Measurements from ENCODE around the gene CDCA4.

Gene CDCA4

DNA sequence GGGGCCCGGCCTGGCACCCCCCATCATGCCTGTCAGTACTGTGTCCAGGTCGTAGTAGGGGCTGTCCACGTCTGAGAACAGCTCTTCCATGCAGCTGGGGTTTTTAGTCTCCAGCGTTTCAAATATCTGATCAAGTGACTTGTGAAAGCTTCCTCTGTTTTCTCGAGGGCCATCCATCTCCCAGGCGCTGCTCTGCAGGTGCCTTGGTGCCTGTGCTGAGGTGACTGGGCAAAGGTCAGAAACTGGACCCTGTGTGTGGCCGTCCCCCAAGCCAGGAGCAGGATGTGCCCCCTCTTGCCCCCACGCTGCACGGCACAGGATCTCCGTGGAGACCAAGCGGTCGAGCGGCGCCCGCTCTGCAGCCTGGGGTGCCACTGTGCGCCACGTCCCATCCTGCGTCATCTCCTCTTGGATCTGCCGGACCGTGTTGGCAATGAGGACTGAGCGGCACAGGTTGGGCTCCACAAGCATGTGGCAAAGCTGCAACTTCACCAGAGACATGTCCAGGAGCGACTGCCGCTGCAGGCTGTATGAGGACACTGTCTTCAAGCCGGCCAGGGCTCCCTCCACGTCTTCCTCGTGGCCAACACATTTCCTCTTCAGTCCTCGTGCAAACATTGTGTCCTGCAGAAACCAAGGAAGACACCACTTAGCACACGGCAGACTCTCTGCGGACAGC, 9.4 kb downstream of the CDCA4 start:
- no peak for DNase-seq

DNA sequence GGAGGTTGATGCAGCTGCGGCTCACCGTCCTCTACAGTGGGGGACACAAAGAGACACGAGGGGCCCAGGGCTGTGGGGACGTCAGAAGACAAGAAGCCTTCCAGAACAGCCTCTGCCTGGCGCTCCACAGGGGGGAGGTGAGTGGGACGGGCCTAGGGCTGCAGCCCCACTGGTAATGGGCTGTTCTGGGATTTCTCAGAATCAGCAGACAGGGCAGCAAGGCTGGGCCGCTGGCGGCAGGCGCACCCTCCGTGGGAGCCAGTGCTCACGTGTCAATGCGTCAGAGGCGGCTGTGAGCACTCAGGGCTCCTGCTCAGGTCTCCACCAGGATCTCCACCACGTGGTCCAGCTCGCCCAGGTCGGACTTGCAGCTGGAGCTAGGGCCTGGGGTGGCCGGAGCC, 10.0 kb downstream of the CDCA4 start:
- DNase-seq, result no peak

GRCh38 chr14:105010106-105010505, 10.8 kb downstream of the CDCA4 start:
- no peak for DNase-seq

DNA sequence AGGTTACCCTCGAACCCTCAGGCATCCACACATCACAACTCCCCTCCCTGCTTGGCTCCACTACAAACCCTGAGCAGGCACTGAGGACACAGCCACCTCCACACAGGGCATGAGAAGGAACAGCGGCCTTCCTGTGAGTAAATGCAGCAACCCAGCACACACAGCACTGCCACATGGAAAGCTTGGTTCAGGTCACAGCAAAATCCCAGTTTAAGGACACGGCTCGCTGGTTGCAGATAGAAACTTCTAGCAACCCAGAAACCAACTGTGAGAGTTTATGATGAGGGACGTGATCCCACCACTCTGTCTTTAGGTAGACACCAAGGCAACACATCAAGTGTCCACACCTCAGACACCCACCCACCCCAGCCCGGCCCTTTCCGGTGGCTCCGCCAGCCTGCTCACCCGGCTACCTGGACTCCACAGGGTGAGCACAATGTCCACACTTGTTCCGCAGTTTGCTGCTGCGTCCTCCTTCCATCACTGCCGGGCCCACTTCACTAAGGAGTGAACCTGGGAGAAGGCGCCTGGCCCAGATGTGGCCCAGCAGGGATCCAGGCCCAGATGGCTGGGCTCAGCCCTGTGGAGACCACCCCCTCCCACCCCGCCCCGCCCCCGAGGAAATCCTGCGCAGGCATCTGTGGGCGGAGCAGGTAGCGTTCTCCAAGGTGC, 13.2 kb downstream of the CDCA4 start:
- no peak for DNase-seq

- DNase-seq, result no peak
Observed at GRCh38 chr14:105006831-105007592, 13.9 kb downstream of the CDCA4 start.

GRCh38 chr14:105005929-105006830, 14.7 kb downstream of the CDCA4 start:
- no peak for DNase-seq

DNA sequence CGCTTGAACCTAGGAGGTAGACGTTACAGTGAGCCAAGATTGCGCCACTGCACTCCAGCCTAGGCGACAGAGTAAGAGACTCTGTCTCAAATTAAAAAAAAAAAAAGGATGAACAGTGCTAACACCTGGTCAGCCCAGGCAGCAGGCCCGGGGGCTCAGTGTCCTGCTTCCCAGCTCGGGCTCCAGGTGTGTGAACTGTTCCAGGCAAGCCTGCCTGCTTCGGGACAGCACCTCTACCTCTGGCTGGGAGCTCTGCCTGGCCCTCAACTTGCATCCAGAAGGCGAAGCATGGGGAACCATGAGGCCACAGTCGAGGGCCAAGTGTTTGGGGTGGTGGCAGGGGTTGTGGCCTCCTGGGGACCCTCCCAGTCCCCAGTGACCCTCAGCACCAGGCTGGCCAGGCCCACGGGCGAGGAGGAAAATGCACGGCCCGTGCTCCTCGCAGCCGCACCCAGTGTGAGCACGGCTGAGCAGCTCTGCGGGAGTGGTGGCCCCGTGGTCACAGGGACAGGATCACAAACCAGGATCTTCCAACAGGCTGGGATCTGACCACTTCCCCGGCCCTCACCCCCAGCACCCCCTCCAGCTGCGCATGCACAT, 15.5 kb downstream of the CDCA4 start:
- no peak for DNase-seq

DNA sequence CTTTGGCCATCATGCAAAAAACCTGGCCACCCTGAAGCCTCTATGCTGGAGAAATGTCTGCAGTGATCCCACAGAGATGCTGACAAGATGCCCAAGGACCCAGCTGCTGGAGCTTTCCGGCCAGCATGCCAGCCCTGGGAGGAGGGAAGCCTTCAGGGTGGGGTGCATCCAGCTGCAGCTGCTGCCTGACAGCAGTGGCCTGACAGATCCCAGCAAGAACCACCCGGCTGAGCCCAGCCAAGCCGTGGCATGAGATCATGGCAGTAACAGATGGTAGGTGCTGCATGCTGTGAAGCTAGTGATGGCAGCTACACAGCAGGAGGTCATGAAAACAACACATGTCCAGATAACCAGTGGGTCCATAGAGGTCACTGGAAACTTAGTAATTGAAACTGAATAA, 21.5 kb downstream of the CDCA4 start:
- DNase-seq, result no peak

DNA sequence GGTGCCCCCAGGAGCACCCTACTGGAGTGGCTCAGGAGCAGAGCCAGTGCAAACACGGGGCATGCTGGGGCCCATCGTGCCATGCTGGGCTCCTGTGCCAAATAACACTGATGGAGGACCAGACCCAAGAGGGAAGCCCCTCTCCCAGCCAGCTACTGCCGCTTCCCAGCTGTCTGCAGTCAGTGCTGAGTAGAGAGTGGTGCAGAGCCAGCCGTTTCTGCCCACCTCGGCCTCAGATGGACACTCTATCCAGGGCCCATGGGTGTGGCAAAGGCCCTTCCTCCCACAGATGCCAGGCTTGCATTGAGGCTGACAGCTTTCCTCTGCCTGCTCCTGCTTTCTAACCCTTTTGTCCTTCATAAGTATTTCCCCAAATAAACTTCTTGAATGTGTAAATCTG, 22.1 kb downstream of the CDCA4 start:
- DNase-seq, result no peak

DNA sequence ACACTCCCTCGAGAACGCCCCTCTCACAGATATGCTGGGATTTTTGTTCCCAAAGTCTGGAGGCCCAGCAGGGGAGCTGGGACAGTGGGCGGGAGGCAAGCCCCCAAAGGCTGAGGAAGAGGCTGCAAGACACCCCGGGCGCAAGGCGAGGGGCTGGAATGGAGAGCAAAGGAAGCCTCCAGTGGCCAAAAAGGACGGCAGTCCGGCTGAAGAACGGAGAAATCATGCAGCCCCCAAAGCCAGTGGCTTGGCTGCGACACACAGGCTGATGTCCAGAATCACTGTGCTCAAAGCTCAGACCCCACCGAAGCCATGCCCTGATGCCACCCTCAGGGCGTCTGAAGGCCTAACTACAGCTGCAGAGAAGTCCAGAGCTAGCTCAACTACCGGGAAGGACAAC, 24.4 kb downstream of the CDCA4 start:
- no peak for DNase-seq

GRCh38 chr14:104996032-104996431, 24.9 kb downstream of the CDCA4 start:
- DNase-seq, result no peak

- DNase-seq, result no peak
Observed at GRCh38 chr14:104994978-104995377, 25.9 kb downstream of the CDCA4 start.

DNA sequence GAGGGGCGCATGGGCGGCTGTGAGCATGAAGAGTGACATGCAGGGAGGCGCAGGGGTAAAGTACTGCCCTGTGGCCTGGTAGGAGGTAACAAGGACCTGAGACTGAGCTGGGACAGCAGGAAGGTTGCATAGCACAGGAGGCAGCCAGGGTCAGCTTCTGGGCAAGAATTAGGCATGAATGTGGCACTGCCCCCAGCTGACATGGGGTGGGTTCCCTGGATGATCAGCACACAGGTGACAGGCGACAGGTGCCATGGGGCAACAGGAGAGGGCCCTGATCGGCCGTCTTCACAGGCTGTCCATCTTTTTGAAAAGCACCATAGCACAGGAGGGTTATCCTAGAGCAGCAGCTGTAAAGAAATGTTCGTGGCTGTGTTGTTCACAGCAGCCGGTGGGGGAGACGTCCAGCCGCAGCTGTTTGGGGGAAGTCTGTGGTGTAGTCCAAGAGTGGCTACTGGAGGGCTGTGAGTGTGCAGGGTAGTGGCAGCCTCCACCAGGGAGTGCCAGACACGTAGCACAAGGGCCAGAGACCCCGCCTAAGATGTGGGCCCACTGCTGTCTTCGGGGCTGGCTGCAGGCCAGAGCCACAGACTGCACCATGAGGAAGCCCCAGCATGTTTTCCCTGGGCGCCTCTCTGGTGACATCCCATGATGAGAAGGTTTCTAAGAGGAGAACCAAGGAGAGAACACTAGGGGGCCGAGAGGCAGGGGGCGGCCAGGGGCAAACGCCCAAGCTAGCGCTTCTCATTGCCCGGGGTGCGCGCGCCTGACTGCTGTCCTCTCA, 26.9 kb downstream of the CDCA4 start:
- DNase-seq, result no peak

DNA sequence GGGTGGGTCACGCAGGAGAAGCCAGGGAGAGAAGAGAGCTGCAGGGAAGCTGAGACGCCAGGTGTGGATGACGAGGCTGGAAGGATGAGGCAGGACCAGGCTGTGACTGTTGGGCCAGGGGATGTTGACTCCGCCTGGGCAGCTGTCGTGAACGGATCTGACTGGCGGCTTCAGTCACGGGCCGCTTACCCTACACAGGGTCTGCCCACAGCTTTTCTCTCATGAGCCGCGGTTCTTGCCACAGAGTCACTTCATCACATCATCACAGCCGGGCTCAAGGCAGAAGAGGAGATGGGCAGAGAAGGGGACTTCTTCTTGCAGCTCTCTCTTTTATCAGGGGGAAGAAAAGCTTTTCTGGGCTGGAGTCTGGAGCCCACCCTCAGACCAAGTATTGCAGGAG, 27.6 kb downstream of the CDCA4 start:
- no peak for DNase-seq

GRCh38 chr14:104992501-104992900, 28.4 kb downstream of the CDCA4 start:
- DNase-seq, result no peak

DNA sequence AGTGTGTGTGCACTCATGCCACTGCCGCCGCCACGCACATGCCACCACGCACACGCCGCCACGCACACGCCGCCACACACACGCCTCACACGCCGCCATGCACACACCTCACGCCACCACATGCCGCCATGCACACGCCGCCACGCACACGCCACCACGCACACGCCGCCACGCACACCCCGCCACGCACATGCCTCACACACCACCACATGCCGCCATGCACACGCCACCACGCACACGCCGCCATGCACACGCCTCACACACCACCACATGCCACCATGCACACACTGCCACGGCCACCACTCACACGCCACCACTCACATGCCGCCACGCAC, 29.0 kb downstream of the CDCA4 start:
- DNase-seq, result no peak

DNA sequence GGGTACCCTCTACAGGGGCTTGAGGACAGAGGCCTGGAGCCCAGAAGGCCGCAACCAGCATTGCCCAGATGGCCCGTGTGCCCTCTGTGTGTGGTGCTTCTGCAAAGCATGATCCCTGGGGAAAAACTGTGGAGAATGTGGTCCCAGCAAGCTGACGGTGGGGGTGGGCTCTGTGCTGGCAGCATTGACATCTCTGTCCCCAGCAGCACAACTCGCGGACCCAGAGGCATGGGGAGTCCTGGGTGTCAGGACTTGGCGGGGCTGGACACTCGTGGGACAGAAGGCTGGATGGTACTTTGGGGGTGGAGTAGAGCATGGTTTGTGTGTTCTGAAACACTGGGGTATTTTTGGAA, 31.0 kb downstream of the CDCA4 start:
- DNase-seq, result no peak

DNA sequence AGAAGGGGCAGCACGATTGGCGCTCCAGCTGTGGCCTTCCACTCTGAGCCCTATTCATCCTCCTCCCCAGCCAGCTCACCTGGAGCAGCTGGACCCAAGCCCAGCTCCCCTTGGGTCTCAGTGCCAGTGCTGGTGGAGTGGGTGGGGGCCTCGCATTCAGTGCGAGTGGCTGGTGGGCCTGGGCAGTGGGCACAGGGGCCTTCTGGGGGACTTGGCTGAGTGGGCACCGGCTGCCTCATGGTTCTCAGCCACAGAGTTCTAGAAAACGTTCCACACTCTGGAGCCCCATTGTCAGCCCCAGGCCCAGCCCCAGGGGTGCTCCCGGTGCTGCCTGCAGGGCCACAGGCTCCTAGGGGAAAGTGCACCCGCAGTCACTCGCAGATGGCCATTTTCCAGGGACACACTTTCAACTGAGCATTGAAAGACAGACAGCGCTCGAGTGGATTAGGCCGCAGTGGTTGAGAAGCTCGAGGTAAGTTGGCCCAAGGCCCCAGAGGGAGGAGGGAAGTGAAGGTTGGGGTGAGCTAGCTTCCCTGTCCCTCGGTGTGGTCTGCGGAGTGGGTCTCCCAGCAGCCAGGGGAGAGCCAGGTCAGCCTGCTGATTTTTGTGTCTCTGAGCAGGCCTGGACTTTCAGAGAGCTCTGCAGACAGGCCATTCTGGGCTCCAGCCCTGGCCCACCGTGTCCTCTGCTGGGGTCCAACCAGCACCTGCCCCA, 31.5 kb downstream of the CDCA4 start:
- DNase-seq, result no peak

DNA sequence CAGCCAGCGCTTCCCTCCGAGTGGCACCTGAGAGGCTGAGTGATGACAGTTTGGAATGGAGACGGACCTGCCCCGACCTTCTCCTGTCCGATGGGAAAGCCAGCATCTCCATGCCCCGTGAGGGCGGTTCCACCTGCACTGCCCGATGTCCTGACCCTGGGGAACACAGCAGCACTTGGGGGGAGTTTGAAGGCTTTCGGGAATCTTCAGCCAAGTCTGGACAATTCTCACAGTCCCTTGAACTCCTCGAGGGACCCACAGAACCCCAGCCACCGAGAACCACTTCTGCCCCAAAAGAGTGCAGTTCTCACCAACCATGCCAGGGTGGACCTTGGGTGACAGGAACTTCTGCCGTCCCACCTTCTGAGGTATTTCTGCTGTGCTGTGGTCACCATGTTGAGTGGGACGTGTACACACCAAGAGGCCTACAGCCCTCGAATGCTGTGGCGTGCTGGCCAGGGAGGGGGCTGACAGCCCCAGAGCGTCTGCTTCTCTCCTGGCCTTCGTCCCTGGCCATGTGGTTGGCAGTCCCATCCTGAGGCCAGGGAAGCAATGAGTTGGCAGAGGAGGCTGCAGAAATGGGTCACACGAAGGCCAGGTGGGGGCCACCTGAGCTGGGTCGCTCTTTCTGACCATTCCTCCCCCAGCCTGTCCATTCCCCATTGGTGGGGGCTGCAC, 34.3 kb downstream of the CDCA4 start:
- DNase-seq, result no peak

DNA sequence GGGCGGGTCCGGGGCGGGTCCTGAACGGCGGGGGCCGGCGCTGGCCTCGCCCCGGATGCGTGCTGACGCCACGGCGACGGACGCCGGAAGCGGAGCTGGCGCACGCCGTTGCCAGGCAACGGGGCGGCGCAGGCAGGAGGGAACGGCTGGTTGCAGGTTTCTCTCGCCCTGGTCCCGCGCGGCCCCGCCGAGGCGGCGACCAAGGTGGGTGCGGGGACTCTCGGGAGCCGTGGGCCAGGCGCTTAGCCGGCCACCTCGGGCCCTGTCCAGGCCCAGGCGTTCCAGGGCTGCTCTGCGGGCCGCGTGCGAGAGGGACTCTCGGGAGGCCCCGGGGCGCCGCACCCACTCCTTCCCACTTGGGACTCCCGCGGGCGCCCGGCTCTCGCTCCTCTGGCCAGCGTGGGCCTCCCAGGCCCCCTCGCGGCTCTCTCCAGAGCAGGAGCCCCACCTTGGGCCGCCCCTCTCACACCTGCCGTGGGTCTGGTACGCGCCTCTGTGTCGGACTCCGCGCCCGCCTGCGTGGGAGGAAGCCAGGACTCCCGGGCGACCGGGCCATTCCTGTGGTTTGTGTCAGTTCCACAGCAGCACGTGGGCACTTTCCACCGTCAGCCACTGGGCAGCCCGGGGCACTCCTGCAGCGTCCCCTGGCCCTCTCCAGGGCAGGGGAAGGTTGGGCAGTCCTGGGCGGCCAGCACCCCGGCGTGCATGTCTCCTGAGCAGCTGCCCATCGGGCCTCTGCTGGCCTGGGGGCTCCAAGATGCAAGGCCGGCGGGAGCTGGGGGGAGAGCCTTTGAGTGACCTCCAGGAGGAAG, 35.0 kb downstream of the CDCA4 start, which contains the start of gene CLBA1:
Gene CLBA1, plus strand, starts transcription at position 114 of the 812 bp plus-strand sequence. Its CDS starts 644 bp downstream, at position 758.
- peak; percentile 74 for DNase-seq

Measured in activated T-cell treated with anti-CD3 and anti-CD28 coated beads for 4 hours (primary cell).